Astrocyte (in vitro differentiated cells and primary cell): ENCODE measurements around the gene SLC35G6.

Experiments
- EZH2 ChIP-seq: IDR thresholded peaks from 2 replicates; pipeline ENCODE4 v1.6.1; 2012; ENCODE audit warnings: mild to moderate bottlenecking, low read length, inconsistent platforms; ENCODE audit not compliant: insufficient read depth
- TF ChIP-seq, protein P1 (sequence below): IDR thresholded peaks from 2 replicates; pipeline ENCODE4 v1.5.1; 2011; ENCODE audit warnings: low read depth, mild to moderate bottlenecking, inconsistent platforms, low read length, moderate library complexity; ENCODE audit not compliant: insufficient read depth

DNA sequence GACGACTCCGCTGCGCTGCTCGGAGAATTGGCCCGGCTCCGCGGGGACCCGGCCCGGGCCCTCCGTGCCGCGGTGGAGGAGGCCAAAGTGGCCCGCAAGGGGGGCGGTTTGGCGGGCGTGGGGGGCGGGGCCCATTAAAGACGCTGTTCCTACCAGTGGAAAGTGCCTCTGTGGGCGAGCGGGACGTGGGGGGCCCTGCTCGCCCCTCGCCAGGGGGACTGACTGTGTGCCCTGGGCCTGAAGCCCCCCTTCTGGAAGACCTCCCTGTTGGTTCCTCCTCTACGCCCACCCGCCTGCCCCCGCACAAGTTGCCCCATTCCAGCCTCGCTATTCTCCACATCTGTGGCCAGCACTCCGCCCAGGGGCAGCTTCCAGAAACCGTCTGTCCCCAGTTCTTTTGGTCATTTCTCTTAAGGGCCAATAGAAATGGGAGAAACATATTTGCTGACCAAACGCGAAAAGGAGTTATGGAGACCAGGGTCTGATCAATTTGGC, 43.8 kb upstream of the SLC35G6 start:
- no peak for TF ChIP-seq EZH2
- TF ChIP-seq, protein P1, sequence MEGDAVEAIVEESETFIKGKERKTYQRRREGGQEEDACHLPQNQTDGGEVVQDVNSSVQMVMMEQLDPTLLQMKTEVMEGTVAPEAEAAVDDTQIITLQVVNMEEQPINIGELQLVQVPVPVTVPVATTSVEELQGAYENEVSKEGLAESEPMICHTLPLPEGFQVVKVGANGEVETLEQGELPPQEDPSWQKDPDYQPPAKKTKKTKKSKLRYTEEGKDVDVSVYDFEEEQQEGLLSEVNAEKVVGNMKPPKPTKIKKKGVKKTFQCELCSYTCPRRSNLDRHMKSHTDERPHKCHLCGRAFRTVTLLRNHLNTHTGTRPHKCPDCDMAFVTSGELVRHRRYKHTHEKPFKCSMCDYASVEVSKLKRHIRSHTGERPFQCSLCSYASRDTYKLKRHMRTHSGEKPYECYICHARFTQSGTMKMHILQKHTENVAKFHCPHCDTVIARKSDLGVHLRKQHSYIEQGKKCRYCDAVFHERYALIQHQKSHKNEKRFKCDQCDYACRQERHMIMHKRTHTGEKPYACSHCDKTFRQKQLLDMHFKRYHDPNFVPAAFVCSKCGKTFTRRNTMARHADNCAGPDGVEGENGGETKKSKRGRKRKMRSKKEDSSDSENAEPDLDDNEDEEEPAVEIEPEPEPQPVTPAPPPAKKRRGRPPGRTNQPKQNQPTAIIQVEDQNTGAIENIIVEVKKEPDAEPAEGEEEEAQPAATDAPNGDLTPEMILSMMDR = no peak
